Activated T-cell treated with anti-CD3 and anti-CD28 coated beads for 48 hours (primary cell): ENCODE measurements around the gene BBX.
"Not testable (repeated sequence)": the region's sequence is repeated elsewhere in the genome, so short reads cannot be mapped to it uniquely, and the experiment has no call there.

ENCODE experiments used
- DNase-seq: peaks from one replicate; pipeline ENCODE4 v3.0.0-alpha.2; 2020; ENCODE audit warnings: low read depth

BBX gene

GRCh38 chr3:107685383-107685782 is 162.6 kb downstream of the BBX start:
- no peak for DNase-seq

GRCh38 chr3:107687056-107687581 is 164.4 kb downstream of the BBX start:
- DNase-seq = no peak

GRCh38 chr3:107689355-107689754 is 166.6 kb downstream of the BBX start:
- no peak for DNase-seq

- no peak for DNase-seq
Measured at GRCh38 chr3:107690522-107691138, 167.9 kb downstream of the BBX start.

- DNase-seq = not testable (repeated sequence)
Measured at GRCh38 chr3:107691984-107692383, 169.2 kb downstream of the BBX start.

- not testable (repeated sequence) for DNase-seq
Measured at GRCh38 chr3:107697348-107697747, 174.6 kb downstream of the BBX start.

GRCh38 chr3:107697855-107698254 is 175.1 kb downstream of the BBX start:
- DNase-seq = not testable (repeated sequence)

GRCh38 chr3:107699682-107700081 is 176.9 kb downstream of the BBX start:
- no peak for DNase-seq

- no peak for DNase-seq
Measured at GRCh38 chr3:107701299-107701698, 178.5 kb downstream of the BBX start.

- no peak for DNase-seq
Measured at GRCh38 chr3:107704477-107704876, 181.7 kb downstream of the BBX start.

GRCh38 chr3:107705046-107705445 is 182.3 kb downstream of the BBX start:
- DNase-seq = no peak

- no peak for DNase-seq
Measured at GRCh38 chr3:107710851-107711250, 188.1 kb downstream of the BBX start.

GRCh38 chr3:107716734-107717133 is 194.0 kb downstream of the BBX start:
- no peak for DNase-seq

- no peak for DNase-seq
Measured at GRCh38 chr3:107718547-107718946, 195.8 kb downstream of the BBX start.

- DNase-seq = no peak
Measured at GRCh38 chr3:107727102-107727501, 204.3 kb downstream of the BBX start.

GRCh38 chr3:107729686-107730085 is 206.9 kb downstream of the BBX start:
- DNase-seq = no peak

- no peak for DNase-seq
Measured at GRCh38 chr3:107734317-107734716, 211.6 kb downstream of the BBX start.

GRCh38 chr3:107737914-107738313 is 215.2 kb downstream of the BBX start:
- DNase-seq = no peak

GRCh38 chr3:107738486-107739183 is 215.9 kb downstream of the BBX start:
- no peak for DNase-seq

- no peak for DNase-seq
Measured at GRCh38 chr3:107739227-107739626, 216.5 kb downstream of the BBX start.

GRCh38 chr3:107740992-107741896 is 218.5 kb downstream of the BBX start:
- DNase-seq = no peak

GRCh38 chr3:107745354-107745753 is 222.6 kb downstream of the BBX start:
- no peak for DNase-seq
